ENCODE data around the gene NRDC.

GRCh38 chr1:51750729-51751128 lies 127.8 kb downstream of the NRDC start:
- TF ChIP-seq GATA2 (IDR thresholded peaks at IDR 0.05; ENCODE audit: low read depth, low read length) (no peak), GATA3 (IDR thresholded peaks at IDR 0.05; ENCODE audit: low read depth, low read length) (no peak)
